ENCODE data around the gene TSPAN14. TPM values are rescaled to one million over a fixed set of nuclear protein-coding genes. Genes with fewer than 3 reads are reported as not detected.

The TSPAN14 gene
- total RNA-seq, 2 experiments from 2014 or later = 43.9 to 45.5 TPM

DNA sequence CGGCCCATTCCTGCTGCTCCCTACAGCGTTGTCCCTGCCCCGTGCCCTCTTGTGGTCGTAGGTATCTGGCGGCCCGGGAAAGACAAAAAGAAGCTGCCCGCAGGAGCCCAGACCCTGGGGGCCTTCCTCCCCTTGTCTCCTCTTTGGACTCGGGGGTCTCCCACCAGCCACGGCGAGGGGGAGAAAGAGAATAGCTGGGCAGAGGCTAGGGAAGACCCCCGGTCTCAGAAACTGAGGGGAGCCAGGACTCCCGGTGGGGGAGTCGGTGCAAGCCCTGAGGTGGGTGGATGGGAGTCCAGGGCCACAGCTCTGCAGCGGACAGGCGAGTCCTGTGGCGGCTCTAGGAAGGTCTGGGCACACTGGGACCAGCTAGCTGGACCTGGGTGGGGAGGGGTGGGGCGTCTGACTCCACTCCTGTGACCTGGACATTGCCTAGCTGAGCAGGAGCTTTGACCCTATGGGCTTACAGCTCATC lies 82.3 kb downstream of the TSPAN14 start:
- DNase-seq (no peak), ATAC-seq (no peak)
- no peaks in the 10 kb centered on the region for H3K27me3 Mint-ChIP-seq
- peak overlapping the region; percentile 91 for H3K4me3 Mint-ChIP-seq
- no peak for TF ChIP-seq CTCF (IDR thresholded peaks at IDR 0.05)
- H3K9me3 Mint-ChIP-seq = no peaks in the 10 kb centered on the region
- H3K27ac Mint-ChIP-seq = peak overlapping the region; percentile 95
- POLR2A ChIA-PET = interaction anchor here (0.6 to 1.1 kb wide), 3 partner anchors 10 to 331 kb away, joined by 3 to 4 read pairs (median 3); no protein-coding TSS in a partner anchor
- intact Hi-C loops (cut with micrococcal nuclease) = no loop called here
- H3K36me3 Mint-ChIP-seq (ENCODE audit: low read depth) = peaks cover 3% of the 10 kb centered on the region
- peaks cover 30% of the 10 kb centered on the region for H3K4me1 Mint-ChIP-seq (ENCODE audit: low read depth)
- CTCF ChIA-PET = interaction anchor here (0.8 to 2.3 kb wide), 9 partner anchors 10 to 159 kb away, joined by 3 to 8 read pairs (median 4); no protein-coding TSS in a partner anchor

GRCh38 chr10:80537086-80537735 lies 83.1 kb downstream of the TSPAN14 start:
- peaks cover 22% of the 10 kb centered on the region for H3K4me1 Mint-ChIP-seq (ENCODE audit: low read depth)
- peak overlapping the region; percentile 91 for H3K4me3 Mint-ChIP-seq
- ChIA-PET CTCF (interaction anchor here (0.8 to 2.3 kb wide), 9 partner anchors 10 to 160 kb away, joined by 3 to 8 read pairs (median 4); no protein-coding TSS in a partner anchor), POLR2A (interaction anchor here (0.7 to 1.1 kb wide), 2 partner anchors 11 to 14 kb away, joined by 3 to 4 read pairs; no protein-coding TSS in a partner anchor)
- no peaks in the 10 kb centered on the region for H3K27me3 Mint-ChIP-seq
- H3K9me3 Mint-ChIP-seq = no peaks in the 10 kb centered on the region
- ATAC-seq (no peak), DNase-seq (no peak)
- peak overlapping the region; percentile 95 for H3K27ac Mint-ChIP-seq
- peaks cover 3% of the 10 kb centered on the region for H3K36me3 Mint-ChIP-seq (ENCODE audit: low read depth)
- no peak for TF ChIP-seq CTCF (IDR thresholded peaks at IDR 0.05)
- intact Hi-C loops (cut with micrococcal nuclease) = no loop called here

GRCh38 chr10:80537736-80538480 lies 83.8 kb downstream of the TSPAN14 start, which contains the start of gene SH2D4B:
SH2D4B (plus strand) TSS chr10:80537902; CDS start chr10:80538332, 430 bp downstream.
- DNase-seq (no peak), ATAC-seq (no peak)
- TF ChIP-seq CTCF (IDR thresholded peaks at IDR 0.05) = no peak
- Mint-ChIP-seq H3K27ac (peak within 1 kb of the TSS; percentile 95), H3K36me3 (ENCODE audit: low read depth) (peaks cover 3% of the 10 kb centered on the region), H3K27me3 (no peaks in the 10 kb centered on the region), H3K4me3 (peak within 1 kb of the TSS; percentile 91), H3K4me1 (ENCODE audit: low read depth) (peaks cover 16% of the 10 kb centered on the region), H3K9me3 (no peaks in the 10 kb centered on the region)
- CTCF ChIA-PET = interaction anchor here (1.6 to 2.3 kb wide), 3 partner anchors 33 to 160 kb away, joined by 7 to 8 read pairs (median 7); no protein-coding TSS in a partner anchor
- POLR2A ChIA-PET = interaction anchor here (0.5 to 0.7 kb wide), 2 partner anchors 13 to 14 kb away, joined by 3 read pairs; no protein-coding TSS in a partner anchor
- intact Hi-C loops (cut with micrococcal nuclease) = no loop called here

DNA sequence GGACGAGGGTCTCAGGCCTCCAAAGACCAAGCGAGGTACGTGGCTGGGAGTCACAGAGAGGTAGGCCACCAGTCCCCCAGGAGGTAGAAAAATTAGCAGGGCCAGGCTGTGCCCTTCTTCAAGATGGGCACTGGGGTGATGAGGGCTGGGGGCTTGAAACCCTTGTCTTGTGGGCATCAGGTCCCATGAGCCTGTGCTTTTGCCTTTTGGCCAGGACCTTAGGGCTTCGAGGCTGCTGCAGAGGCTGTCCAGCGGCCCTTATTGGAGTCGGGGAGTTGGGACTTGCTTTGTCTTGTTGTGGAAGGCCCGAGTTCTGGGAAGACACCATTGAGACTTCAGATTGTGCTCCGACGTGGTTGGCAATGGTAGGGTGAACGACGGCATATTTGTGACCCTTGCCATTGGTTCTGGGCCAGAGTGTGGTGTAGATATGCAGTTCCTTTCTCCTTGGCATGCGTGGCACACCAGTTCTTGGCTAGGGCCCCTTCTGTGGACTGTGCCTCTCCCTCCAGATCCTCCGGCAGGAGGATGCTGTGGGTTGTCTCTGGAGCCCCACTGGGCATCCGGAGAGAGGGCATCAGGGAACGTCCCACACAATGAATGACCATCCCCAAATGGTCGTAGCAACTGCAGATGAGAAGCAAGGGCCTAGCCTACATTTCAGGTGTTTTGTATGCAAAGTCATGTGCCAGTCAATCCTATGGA lies 84.5 kb downstream of the TSPAN14 start:
- no peak overlapping the region for H3K27ac Mint-ChIP-seq
- ChIA-PET CTCF (no interaction called here), POLR2A (no interaction called here)

More for the DNA sequence above, 84.5 kb downstream of the TSPAN14 start:
- Mint-ChIP-seq H3K36me3 (ENCODE audit: low read depth) (peaks cover 3% of the 10 kb centered on the region), H3K27me3 (no peaks in the 10 kb centered on the region), H3K4me3 (no peak overlapping the region), H3K9me3 (no peaks in the 10 kb centered on the region), H3K4me1 (ENCODE audit: low read depth) (peaks cover 16% of the 10 kb centered on the region)
- intact Hi-C loops (cut with micrococcal nuclease) = no loop called here
- no peak for TF ChIP-seq CTCF (IDR thresholded peaks at IDR 0.05)
- DNase-seq (no peak), ATAC-seq (no peak)
